H1 (cell line): ENCODE data around the gene APBA3. TPM values are rescaled to one million over a fixed set of nuclear protein-coding genes. Genes with fewer than 3 reads are reported as not detected.

Source experiments
- BCL11A ChIP-seq, 2 experiments: IDR thresholded peaks; one replicate each; pipeline ENCODE4 v1.6.1; 2011; ENCODE audit warnings: low read depth in 2 of 2, low read length in 2 of 2, mild to moderate bottlenecking in 2 of 2
- CBX5 ChIP-seq: fragments of 300-800, 300-1000 bp; sonication (generic); IDR thresholded peaks from 2 replicates; pipeline ENCODE4 v1.7.1; 2016; ENCODE audit warnings: antibody characterized with exemption, low read length, low read depth
- CHD1 ChIP-seq: IDR thresholded peaks from 2 replicates; pipeline ENCODE4 v1.6.1; 2012; ENCODE audit warnings: low read depth, low read length, improper control_type of control experiment
- EP300 ChIP-seq, 2 experiments: IDR thresholded peaks; 1 replicate in 1 of 2; 2 replicates in 1 of 2; pipeline ENCODE4 v1.6.1; 2011 to 2012; ENCODE audit warnings: low read depth in 2 of 2, low read length in 2 of 2, mild to moderate bottlenecking in 2 of 2, borderline replicate concordance in 1 of 2, inconsistent platforms in 1 of 2, moderate library complexity in 1 of 2
- GTF2F1 ChIP-seq: IDR thresholded peaks from 2 replicates; pipeline ENCODE4 v1.6.1; 2012; ENCODE audit warnings: low read depth, low read length, improper control_type of control experiment, borderline replicate concordance
- HDAC2 ChIP-seq, 2 experiments: fragments of 300-600 bp in 1 of 2; sonication (generic) in 1 of 2; IDR thresholded peaks; 2 replicates each; pipeline ENCODE4 v1.6.1; 2011 to 2012; ENCODE audit warnings: low read depth in 2 of 2, low read length in 2 of 2, mild to moderate bottlenecking in 2 of 2, moderate library complexity in 2 of 2, borderline replicate concordance in 1 of 2, inconsistent platforms in 1 of 2
- KDM1A ChIP-seq: fragments of 200-600, 300-600 bp; sonication (generic); IDR thresholded peaks from 2 replicates; pipeline ENCODE4 v1.7.1; 2016; ENCODE audit warnings: mild to moderate bottlenecking, low read length, borderline replicate concordance
- PHF8 ChIP-seq: fragments of 200-600 bp; sonication (generic); conservative IDR thresholded peaks from 2 replicates; pipeline ENCODE4 v1.7.1; 2012; ENCODE audit warnings: low read depth, mild to moderate bottlenecking, inconsistent platforms, low read length, moderate library complexity
- POLR2A ChIP-seq, 2 experiments: IDR thresholded peaks; 1 replicate in 1 of 2; 2 replicates in 1 of 2; pipeline ENCODE4 v1.6.1; 2011; ENCODE audit warnings: low read depth in 2 of 2, low read length in 2 of 2, mild to moderate bottlenecking in 2 of 2; ENCODE audit errors: control extremely low read depth in 1 of 2
- POLR2AphosphoS5 ChIP-seq: IDR thresholded peaks from 2 replicates; pipeline ENCODE4 v1.6.1; 2011; ENCODE audit warnings: low read depth, low read length
- RAD21 ChIP-seq, 2 experiments: IDR thresholded peaks in 1 of 2; conservative IDR thresholded peaks in 1 of 2; 2 replicates each; pipeline ENCODE4 v1.6.1; 2011; ENCODE audit warnings: low read depth in 2 of 2, low read length in 2 of 2, improper control_type of control experiment in 1 of 2, inconsistent platforms in 1 of 2, mild to moderate bottlenecking in 1 of 2, moderate library complexity in 1 of 2
- SIX5 ChIP-seq: IDR thresholded peaks from 2 replicates; pipeline ENCODE4 v1.6.1; 2011; ENCODE audit warnings: mild to moderate bottlenecking, low read depth, low read length
- SRF ChIP-seq: IDR thresholded peaks from 2 replicates; pipeline ENCODE4 v1.6.1; 2011; ENCODE audit warnings: mild to moderate bottlenecking, low read depth, low read length, moderate library complexity
- TAF1 ChIP-seq: IDR thresholded peaks from 2 replicates; pipeline ENCODE4 v1.6.1; 2011; ENCODE audit warnings: mild to moderate bottlenecking, low read depth, low read length
- YY1 ChIP-seq: IDR thresholded peaks from 2 replicates; pipeline ENCODE4 v1.6.1; 2011; ENCODE audit warnings: low read depth, mild to moderate bottlenecking, low read length
- polyA plus RNA-seq, 7 experiments: library from polyadenylated mRNA; depleted of rRNA in 3 of 7; stranded (reverse) in 5 of 7; unstranded in 2 of 7; fragments of >200 nt in 5 of 7; fragments of 200-250 nt in 2 of 7; gene quantifications; 1 replicate in 5 of 7; 2 replicates in 1 of 7; 4 replicates in 1 of 7; pipeline versions ENCODE4 v1.2.1 to v1.2.3, GENCODE V29; 2011 to 2013; ENCODE audit warnings: missing spikeins in 2 of 7, mixed read lengths in 2 of 7
- total RNA-seq: library from RNA; stranded (reverse); fragmentation: NEBNext Ultra II Directional; extraction: Animal tissue kit (Norgen Biotek cat#: 25700); gene quantifications from 2 replicates; pipeline ENCODE4 v1.2.1, GENCODE V29; 2021
- TF ChIP-seq, protein P1 (sequence below): IDR thresholded peaks from 2 replicates; pipeline ENCODE4 v1.6.1; 2012; ENCODE audit warnings: low read length, inconsistent platforms
- TF ChIP-seq, protein P2 (sequence below): IDR thresholded peaks from 2 replicates; pipeline ENCODE4 v1.6.1; 2012; ENCODE audit warnings: inconsistent platforms
- TF ChIP-seq, protein P3 (sequence below): IDR thresholded peaks from 2 replicates; pipeline ENCODE4 v1.6.1; 2011; ENCODE audit warnings: low read depth, mild to moderate bottlenecking, low read length; ENCODE audit not compliant: insufficient read depth

APBA3 gene
- total and polyA plus RNA-seq, 2 of the 8 experiments (the other 6 are each of a cell fraction or from before 2014, with no cell fraction given): 21.4 to 36.9 TPM

DNA sequence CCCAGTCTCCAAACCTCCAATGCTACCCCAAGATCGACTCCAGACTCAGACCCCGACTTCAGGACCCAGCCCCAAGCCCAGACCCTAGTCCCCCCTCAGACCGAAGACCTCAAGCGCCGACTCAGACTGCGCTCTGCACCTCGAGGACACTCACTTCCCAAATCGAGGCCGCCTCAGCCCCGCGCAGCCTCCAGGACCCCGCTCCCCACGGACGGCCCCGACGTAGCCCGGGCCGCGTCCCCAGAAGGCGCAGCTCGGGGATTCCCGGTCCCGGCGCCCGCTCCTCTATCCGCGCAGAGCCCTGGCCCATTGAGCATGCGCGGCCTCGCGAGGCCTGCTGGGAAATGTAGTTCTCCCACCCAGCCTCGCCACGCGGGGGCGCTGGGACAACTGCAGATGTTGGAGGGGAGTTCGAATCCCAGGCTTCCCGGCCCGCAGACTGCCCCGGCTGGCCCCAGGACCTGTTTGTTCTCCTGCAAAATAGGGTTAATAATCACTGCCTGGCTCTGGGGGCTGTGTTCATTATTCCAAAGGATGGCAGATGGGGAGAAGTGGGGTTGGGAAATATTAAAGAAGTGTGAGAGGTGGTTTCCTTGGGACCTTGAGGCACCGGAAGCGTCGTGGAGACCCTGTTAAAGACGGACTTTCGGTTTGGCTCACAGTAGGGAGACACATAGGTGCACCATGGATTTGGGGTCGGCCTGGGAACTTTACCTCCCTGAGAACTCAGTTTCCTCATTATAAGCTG is at the start of gene APBA3 (continued):
- TF ChIP-seq, protein P1, sequence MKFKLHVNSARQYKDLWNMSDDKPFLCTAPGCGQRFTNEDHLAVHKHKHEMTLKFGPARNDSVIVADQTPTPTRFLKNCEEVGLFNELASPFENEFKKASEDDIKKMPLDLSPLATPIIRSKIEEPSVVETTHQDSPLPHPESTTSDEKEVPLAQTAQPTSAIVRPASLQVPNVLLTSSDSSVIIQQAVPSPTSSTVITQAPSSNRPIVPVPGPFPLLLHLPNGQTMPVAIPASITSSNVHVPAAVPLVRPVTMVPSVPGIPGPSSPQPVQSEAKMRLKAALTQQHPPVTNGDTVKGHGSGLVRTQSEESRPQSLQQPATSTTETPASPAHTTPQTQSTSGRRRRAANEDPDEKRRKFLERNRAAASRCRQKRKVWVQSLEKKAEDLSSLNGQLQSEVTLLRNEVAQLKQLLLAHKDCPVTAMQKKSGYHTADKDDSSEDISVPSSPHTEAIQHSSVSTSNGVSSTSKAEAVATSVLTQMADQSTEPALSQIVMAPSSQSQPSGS: no peak
- no peak for TF ChIP-seq YY1
- TF ChIP-seq POLR2A (IDR thresholded peaks at IDR 0.05; ENCODE audit: control extremely low read depth in 1 of 2, low read depth in 2 of 2, low read length in 2 of 2): peak in 1 of 2 experiments; percentile 70; a peak in 1 of 3 replicates
- peak; percentile 89 for TF ChIP-seq SIX5
- no peak for TF ChIP-seq RAD21 (IDR thresholded peaks at IDR 0.05 in 1 of 2, conservative IDR thresholded peaks at IDR 0.05 in 1 of 2; ENCODE audit: low read depth in 2 of 2, low read length in 2 of 2)
- TF ChIP-seq, protein P2, sequence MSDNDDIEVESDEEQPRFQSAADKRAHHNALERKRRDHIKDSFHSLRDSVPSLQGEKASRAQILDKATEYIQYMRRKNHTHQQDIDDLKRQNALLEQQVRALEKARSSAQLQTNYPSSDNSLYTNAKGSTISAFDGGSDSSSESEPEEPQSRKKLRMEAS: peak; percentile 62
- peak; percentile 65; the same call in 1 of the 2 replicates for TF ChIP-seq POLR2AphosphoS5
- 0 out of 2 replicates have a peak, but pooled peaks have one; percentile 49 for TF ChIP-seq KDM1A
- TF ChIP-seq CHD1: no peak
- no peak for TF ChIP-seq BCL11A (IDR thresholded peaks at IDR 0.05; ENCODE audit: low read depth in 2 of 2, low read length in 2 of 2)
- no peak for TF ChIP-seq SRF
- TF ChIP-seq EP300 (IDR thresholded peaks at IDR 0.05; ENCODE audit: borderline replicate concordance in 1 of 2, low read depth in 2 of 2, low read length in 2 of 2): no peak
- peak in 1 of 2 experiments; percentile 25; a peak in 1 of 4 replicates for TF ChIP-seq HDAC2 (IDR thresholded peaks at IDR 0.05; ENCODE audit: borderline replicate concordance in 1 of 2, low read depth in 2 of 2, low read length in 2 of 2)
- TF ChIP-seq TAF1: peak; percentile 69
- peak; percentile 71; the same call in 1 of the 2 replicates for TF ChIP-seq PHF8
- TF ChIP-seq, protein P3, sequence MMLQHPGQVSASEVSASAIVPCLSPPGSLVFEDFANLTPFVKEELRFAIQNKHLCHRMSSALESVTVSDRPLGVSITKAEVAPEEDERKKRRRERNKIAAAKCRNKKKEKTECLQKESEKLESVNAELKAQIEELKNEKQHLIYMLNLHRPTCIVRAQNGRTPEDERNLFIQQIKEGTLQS: 0 out of 2 replicates have a peak, but pooled peaks have one; percentile 43
- TF ChIP-seq CBX5: no peak
- no peak for TF ChIP-seq GTF2F1
